ENCODE data around the gene SLC25A20. TPM values are rescaled to one million over a fixed set of nuclear protein-coding genes. Genes with fewer than 3 reads are reported as not detected.

Gene SLC25A20
- total RNA-seq, 1 donor from 2014 or later, result 9.5 TPM

DNA sequence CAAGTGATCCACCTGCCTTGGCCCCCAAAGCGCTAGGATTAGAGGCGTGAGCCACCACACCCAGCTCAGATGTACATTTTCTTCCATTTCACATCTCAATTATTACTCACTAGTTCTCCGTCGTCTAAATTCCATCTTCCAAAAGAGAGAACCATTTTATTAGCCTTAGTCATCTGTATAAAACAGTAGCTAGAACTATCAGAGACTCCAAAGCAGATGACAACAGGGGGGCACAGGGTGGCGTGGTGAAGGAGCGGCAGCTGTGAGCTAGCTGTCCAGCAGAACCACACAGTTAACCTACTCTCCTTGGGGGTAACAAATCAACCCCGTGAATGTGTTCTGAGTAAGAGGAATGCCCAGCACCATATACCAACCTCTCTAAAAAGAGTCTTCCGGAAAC, 7.1 kb downstream of the SLC25A20 start:
- TF ChIP-seq, protein P1, sequence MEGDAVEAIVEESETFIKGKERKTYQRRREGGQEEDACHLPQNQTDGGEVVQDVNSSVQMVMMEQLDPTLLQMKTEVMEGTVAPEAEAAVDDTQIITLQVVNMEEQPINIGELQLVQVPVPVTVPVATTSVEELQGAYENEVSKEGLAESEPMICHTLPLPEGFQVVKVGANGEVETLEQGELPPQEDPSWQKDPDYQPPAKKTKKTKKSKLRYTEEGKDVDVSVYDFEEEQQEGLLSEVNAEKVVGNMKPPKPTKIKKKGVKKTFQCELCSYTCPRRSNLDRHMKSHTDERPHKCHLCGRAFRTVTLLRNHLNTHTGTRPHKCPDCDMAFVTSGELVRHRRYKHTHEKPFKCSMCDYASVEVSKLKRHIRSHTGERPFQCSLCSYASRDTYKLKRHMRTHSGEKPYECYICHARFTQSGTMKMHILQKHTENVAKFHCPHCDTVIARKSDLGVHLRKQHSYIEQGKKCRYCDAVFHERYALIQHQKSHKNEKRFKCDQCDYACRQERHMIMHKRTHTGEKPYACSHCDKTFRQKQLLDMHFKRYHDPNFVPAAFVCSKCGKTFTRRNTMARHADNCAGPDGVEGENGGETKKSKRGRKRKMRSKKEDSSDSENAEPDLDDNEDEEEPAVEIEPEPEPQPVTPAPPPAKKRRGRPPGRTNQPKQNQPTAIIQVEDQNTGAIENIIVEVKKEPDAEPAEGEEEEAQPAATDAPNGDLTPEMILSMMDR (IDR thresholded peaks at IDR 0.05; ENCODE audit: insufficient read depth, low read length, severe bottlenecking), result no peak
- DNase-seq (ENCODE audit: low read depth) (no peak), FAIRE-seq (no peak)

DNA sequence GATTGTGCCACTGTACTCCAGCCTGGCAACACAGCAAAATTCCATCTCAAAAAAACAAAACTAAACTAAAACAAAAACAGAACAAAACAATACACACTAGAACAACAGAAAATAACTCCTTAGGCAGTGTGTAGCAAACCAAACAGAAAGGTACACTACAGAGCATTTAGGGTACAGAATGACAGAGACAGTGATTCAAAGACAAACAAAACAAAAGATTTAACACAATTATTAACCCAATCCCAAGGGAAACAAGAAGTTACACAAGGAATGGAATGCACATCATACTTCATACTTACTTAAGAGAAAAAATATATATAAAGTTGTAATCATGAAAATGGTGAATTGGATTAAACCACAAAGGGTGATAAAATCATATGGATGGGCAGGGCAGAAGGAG, 12.9 kb downstream of the SLC25A20 start:
- H3K27me3 ChIP-seq (ENCODE audit: control insufficient read depth, insufficient read depth, low read length), result no peaks in the 10 kb centered on the region
- TF ChIP-seq, protein P1 (IDR thresholded peaks at IDR 0.05; ENCODE audit: insufficient read depth, low read length, severe bottlenecking), result no peak
- DNase-seq (ENCODE audit: low read depth) (no peak), FAIRE-seq (no peak)
- no peaks in the 10 kb centered on the region for H3K36me3 ChIP-seq (ENCODE audit: control insufficient read depth, insufficient read depth, low read length)
- no peak overlapping the region for H3K4me3 ChIP-seq (ENCODE audit: low read depth, low read length)

More for the DNA sequence above, 7.1 kb downstream of the SLC25A20 start:
- Histone ChIP-seq H3K4me3 (ENCODE audit: low read depth, low read length) (no peak overlapping the region), H3K36me3 (ENCODE audit: control insufficient read depth, insufficient read depth, low read length) (peaks cover 1% of the 10 kb centered on the region), H3K27me3 (ENCODE audit: control insufficient read depth, insufficient read depth, low read length) (no peaks in the 10 kb centered on the region)

DNA sequence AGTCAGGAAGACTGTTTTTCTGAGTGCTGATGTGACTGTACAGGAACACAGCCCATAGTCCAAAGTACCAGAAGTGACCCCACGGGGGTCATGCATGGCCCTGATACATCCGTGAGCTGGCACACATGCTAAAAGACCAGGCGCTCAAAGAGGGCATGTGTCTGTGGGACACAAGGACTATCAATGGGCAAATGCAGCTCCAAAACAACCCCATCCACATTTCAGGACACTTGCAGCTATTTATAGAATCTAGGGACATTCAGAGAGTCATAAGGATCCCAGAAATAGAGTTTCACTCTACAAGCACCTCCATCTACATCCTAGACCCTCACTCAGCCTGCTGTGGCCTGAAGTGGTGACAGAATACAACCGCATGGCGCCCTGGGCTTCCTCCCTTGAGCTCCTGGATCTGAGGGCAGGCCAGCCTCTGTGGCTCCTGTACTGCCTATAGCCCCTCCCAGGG, 17.0 kb downstream of the SLC25A20 start:
- Histone ChIP-seq H3K4me3 (ENCODE audit: low read depth, low read length) (no peak overlapping the region), H3K27me3 (ENCODE audit: control insufficient read depth, insufficient read depth, low read length) (no peaks in the 10 kb centered on the region), H3K36me3 (ENCODE audit: control insufficient read depth, insufficient read depth, low read length) (no peaks in the 10 kb centered on the region)
- DNase-seq (ENCODE audit: low read depth) (no peak), FAIRE-seq (no peak)
- TF ChIP-seq, protein P1 (IDR thresholded peaks at IDR 0.05; ENCODE audit: insufficient read depth, low read length, severe bottlenecking), result no peak

DNA sequence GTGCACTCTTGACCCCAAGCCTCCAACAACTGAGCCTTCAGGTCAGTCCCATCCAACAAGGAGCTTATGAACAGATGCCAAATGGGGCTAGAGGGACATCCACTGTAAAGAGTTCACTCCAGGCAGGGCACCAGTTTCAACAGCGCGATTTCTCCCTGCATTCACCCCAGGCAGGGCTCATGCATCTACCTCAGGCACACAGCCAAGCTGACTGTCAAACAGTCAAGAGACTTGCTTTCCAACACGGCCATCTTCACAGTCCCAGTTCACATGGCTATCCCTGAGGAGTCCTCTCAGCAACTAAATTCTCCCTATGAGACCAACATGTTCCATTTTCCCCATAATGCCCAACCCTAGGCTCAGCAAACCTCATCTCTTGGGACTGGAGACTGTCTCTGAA, 17.7 kb downstream of the SLC25A20 start:
- H3K27me3 ChIP-seq (ENCODE audit: control insufficient read depth, insufficient read depth, low read length), result no peaks in the 10 kb centered on the region
- no peaks in the 10 kb centered on the region for H3K36me3 ChIP-seq (ENCODE audit: control insufficient read depth, insufficient read depth, low read length)
- DNase-seq (ENCODE audit: low read depth), result no peak
- FAIRE-seq, result no peak
- TF ChIP-seq, protein P1 (IDR thresholded peaks at IDR 0.05; ENCODE audit: insufficient read depth, low read length, severe bottlenecking), result no peak
- H3K4me3 ChIP-seq (ENCODE audit: low read depth, low read length), result no peak overlapping the region

GRCh38 chr3:48879994-48880377, 18.7 kb downstream of the SLC25A20 start:
- FAIRE-seq, result no peak
- Histone ChIP-seq H3K27me3 (ENCODE audit: control insufficient read depth, insufficient read depth, low read length) (no peaks in the 10 kb centered on the region), H3K36me3 (ENCODE audit: control insufficient read depth, insufficient read depth, low read length) (no peaks in the 10 kb centered on the region), H3K4me3 (ENCODE audit: low read depth, low read length) (no peak overlapping the region)
- no peak for DNase-seq (ENCODE audit: low read depth)
- TF ChIP-seq, protein P1 (IDR thresholded peaks at IDR 0.05; ENCODE audit: insufficient read depth, low read length, severe bottlenecking), result no peak

DNA sequence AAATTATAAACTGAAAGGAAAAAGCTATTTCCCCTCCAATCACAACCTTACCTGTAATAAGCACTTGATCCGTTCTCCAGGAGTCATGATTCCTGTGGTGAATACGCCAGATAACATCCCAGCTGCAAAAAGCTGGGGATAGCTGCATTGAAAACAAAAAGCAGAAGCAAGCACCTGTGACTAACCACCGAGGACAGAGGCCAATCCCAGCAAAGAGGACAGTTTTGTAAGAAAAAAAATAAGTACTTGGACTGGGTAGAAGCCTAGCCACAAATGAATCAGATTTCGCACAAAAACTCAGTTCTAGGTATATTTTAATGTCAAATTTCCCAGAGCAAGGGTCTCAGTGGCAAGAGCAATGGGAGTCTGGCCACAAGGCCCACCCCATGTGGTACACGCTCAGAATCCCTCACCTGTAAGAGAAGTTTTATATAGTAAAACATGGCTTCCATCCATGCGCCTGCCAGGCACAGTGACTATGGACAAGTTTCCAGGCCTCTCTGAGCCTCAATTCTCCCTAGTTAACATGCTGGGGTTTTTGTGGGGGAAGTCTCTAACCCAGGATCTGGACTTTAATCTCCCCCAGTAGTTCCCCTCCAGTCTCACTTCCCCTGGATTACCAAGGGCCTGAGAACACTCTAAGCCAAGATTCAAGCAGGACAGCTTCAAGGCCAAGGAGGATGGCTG, 19.2 kb downstream of the SLC25A20 start:
- DNase-seq (ENCODE audit: low read depth) (no peak), FAIRE-seq (peak; percentile 58)
- TF ChIP-seq, protein P1 (IDR thresholded peaks at IDR 0.05; ENCODE audit: insufficient read depth, low read length, severe bottlenecking), result no peak
- H3K4me3 ChIP-seq (ENCODE audit: low read depth, low read length), result no peak overlapping the region
- no peaks in the 10 kb centered on the region for H3K36me3 ChIP-seq (ENCODE audit: control insufficient read depth, insufficient read depth, low read length)
- H3K27me3 ChIP-seq (ENCODE audit: control insufficient read depth, insufficient read depth, low read length), result no peaks in the 10 kb centered on the region

Measured in bronchial epithelial cell (primary cell).